HG03432 (cell line): Measurements from ENCODE around the gene MYO10.
"Not testable (repeated sequence)": the region's sequence is repeated elsewhere in the genome, so short reads cannot be mapped to it uniquely, and the experiment has no call there.

Source experiments
- ATAC-seq: cut with Tn5 transposase; IDR thresholded peaks from one replicate; pipeline ENCODE4 v1.9.1; 2021; ENCODE audit warnings: mild to moderate bottlenecking, moderate library complexity; ENCODE audit not compliant: unreplicated experiment

MYO10 gene

DNA sequence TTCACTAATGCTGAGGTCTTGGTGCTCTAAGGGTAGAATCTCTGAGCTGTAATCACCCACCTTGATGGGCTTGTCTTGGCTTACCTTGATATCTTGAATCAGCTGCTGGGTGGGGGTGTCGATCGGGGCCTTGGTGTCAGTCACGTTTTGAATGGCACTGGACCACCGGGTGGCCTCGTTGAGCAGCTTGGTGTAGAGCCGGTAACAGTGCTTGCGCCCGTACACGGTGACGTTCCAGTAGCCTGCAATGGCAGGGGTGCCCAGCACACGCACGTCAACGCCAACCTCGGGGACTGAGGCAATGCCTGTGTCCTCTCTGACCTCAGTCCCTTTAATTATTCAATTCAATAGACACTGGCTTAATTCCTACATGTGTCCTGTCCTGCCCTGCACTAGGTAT lies 256.2 kb downstream of the MYO10 start:
- no peak for ATAC-seq

DNA sequence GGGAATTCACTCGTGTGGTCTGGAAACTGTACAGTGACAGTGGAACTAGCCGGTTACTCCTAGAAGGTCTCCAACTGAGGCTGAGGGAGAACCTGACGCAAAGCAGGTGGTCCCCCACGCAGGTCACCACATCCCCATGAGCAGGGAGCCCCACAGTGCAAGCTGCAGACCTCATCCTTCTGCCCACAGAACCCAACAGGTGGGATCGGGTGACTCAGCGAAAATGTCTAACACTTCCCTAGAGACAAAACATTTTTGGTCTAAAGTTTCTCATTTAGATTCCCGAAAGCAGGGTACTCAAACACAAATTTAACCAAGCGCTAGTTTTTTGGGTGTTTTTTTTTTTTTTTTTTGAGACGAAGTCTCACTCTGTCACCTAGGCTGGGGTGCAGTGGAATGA lies 256.9 kb downstream of the MYO10 start:
- ATAC-seq, result no peak

DNA sequence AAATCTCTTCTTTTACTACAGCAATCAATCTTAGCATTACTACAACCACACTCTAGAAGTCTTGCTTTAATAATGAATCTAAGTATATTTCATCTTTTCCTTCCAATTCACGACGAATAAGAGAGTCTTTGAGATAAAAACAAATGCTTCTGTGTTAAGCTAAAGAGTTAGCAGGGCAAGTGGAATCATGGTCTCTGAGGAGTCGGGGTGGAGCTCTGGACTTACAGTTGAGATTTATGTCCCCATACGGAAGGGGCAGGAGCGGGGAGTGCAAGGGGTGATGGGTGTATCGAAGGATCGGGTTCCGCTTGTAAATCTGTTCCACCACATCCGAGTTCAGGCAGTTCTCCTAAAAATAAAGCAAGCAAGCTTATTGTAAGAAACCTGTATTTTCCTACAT lies 260.3 kb downstream of the MYO10 start:
- no peak for ATAC-seq

DNA sequence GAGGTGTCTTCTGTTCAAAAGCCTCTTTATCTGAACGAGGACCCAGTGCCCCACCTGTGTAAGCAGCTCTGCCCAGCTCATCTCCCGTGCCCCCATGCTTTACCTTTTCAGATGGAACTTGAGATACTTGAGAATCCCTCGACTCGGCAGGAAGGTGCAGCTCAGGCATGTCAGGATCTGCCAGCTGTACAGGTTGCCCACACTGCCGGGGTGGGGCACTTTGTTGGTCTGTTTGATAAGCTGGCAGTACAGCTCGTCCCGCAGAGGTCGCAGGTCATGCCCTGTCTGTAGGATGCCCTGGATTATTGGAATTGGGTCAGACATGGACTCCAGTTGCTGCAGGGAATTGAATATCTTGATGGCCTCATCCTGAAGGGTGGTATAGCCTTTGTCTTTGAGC lies 261.3 kb downstream of the MYO10 start:
- ATAC-seq, result no peak

DNA sequence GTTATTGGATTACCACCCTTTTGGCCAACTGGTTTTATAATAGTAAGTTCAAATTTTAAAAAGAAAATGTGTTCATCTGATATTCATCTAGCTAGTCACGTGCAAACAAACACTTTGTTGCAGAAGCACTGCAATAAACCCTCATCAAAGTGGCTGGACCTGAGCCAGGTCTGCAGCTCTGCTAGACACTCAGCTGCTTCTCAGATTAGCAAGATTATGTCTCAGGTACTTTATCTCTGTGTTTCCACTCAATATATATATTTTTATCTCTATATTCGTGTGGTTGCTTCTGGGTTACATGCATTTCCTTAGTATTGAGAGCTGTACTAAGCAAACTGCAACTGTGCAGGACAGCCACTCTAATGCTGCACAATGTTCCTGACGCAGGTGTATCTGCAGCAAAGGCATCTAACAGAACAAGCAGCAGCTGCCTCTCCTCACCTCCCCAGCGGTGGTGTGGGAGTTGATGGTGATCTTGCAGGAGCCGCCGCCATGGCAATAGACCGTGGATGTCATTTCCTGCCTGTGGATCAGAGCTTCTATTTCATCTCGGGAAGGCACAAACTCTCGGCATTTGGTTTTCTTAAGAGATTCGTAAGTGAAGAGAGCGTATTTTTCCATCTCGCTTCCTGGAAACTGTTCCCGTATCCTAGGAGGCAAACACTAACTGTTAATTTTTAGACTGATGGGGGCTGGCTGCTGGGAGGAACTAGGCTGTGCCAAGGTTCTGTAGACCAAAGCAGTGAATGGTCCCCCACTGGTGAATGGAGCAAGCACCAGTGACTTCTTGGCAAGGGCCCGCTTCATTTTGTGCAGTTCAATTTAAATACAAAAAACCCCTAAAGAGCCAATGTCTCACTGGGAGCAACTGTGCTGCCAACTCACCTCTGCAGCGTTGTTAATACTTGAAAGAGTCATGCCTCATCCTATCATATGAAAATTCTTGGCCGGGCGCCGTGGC lies 262.6 kb downstream of the MYO10 start:
- ATAC-seq, result no peak

DNA sequence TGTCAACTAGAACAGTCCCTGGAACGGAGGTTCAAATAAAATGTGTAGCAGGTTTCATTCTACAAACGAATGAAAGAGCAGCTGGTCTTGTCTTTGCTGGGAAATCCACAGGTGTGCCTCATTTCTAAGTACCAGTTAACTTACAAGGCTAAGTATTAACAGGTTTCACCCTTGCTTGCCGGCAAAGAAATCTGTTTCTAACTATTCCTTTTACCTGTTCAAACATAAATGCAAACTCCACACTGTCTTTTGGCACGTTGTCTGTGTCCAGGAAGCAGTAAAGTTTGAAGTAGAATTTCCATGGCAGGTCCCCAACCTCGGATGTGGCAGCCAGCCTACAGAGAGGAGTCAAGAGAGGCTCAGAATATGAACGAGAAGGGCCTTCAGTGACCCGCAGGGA lies 264.9 kb downstream of the MYO10 start:
- ATAC-seq, result no peak

DNA sequence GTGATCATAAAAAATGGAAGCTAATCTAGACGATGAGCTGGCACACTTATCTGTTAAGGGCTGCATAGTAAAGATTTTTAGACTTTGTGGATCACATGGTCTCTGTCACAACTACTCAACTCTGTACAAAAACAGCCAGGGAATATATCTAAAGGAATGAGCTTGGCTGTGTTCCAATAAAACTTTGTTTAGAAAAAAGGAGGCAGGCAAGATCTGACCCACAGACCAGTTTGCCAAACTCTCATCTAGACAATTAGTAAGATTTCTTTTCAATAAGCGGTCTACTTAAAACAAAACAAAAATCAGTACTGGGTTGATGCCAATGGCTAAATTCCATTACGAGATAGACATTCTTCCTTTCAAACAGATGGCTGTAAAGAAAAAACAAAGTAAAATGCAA lies 266.3 kb downstream of the MYO10 start:
- ATAC-seq, result no peak

DNA sequence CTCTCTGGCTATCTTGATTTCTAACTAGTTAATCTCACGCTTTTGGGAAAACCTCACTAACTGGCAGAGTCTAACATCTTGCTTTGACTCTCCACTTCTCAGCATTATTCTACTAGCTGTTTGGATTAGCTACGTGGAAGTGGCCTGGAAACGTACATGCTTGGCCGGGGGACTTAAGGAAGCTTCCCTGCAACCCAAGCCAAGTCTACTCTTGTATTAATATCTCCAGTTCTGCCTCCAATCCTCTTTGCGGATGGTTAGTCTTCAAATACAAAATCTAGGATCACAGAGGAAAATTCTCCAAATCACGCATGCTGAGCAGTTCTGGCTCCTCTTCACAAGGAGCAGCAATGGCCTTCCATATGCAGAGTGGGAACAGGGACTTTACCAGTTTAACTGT lies 267.5 kb downstream of the MYO10 start:
- no peak for ATAC-seq

DNA sequence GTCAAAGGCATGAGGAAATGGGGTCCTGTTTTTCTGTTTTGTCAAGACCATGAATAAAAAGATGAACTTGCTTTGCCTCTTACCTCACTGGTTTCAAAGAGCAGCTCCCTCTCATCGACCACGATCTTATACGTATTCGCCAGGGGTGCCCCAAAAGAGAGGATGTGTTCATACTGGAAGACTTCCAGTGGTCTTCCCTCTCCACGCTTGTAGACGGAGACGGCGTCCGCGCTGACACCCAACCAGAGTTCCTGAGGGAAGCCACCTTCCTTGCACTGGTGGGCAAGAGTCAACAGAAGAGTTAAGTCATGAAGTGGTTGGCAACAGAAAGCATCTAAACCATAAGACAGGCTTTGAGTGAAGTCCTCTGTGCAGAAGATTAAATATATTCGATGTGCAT lies 267.9 kb downstream of the MYO10 start:
- no peak for ATAC-seq

DNA sequence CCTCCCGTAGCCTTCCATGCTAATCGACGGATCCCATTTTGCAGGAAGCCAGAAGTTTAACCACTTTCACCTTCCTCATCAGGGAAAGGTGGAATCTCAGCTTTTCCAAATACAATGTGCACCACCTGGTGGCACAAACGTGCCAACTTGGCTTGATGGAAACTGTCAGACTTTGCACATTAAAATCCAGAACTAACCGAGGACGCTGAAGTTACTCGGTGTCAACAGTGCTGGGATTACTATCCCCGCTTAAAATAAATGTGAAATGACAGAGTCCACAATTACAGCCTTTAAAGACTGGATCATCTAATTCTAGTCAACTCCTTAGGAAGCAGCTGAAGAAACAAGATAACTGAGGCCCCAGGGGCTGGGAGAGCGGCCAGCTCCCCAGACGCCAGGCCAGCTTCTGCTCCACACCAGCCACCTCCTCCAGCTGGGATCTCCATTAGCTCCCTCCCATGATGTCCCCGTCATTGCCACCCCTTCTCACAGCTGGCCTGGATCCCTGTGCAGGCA lies 269.1 kb downstream of the MYO10 start:
- ATAC-seq, result no peak

DNA sequence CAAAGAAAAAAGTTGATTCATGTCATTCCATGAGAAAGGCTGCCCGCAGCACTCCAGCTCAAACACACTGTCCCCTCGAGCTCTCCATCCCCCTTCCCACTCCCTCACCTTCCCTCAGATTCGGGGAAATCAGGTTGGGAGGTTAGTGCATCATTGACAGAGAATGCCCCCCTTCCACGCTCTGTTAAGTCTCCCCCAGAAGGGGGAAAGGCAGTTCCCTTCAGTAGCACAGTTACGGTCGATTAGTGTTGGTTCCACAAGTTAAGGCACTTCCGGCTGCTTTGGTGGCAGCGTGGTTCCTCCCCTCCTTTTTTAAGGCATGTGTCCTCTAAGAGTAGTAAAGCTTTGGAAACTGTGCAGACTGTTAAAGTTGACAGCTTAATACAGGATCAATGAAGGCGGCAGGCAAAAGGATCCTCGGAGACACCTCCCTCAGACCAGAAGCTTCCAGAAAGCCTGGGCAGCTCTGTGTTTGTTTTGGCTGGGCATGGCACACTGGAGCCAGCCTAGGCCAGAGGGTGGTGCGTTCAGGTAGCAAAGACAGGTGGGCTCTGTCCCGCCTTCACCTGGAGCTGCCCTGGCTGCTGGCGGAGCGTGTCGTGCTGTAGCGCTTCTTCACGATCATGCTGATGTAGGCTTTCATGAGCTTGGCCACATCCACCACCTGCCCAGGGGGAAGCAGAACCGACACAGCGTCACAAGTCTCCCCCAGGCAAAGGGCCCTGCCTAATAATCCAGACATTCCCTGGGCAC lies 269.8 kb downstream of the MYO10 start:
- no peak for ATAC-seq

DNA sequence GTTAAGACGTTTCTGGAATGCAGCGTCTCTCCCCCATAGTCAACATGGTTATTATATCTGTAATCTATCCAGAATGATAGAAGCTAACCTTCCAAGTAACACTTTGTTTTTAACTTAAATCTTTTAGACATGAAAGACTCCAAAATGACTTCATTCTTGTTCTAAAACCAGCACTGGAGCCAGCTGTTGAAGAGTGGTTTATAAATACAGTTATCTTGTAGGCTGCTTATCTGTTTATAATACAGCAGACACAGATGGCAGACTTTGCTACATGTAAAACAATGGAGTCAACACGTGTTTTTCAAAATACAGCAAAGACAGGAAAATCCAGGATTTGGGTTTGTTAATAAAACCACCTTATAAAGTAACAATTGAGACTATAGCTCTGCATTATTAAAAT lies 270.5 kb downstream of the MYO10 start:
- ATAC-seq, result no peak

DNA sequence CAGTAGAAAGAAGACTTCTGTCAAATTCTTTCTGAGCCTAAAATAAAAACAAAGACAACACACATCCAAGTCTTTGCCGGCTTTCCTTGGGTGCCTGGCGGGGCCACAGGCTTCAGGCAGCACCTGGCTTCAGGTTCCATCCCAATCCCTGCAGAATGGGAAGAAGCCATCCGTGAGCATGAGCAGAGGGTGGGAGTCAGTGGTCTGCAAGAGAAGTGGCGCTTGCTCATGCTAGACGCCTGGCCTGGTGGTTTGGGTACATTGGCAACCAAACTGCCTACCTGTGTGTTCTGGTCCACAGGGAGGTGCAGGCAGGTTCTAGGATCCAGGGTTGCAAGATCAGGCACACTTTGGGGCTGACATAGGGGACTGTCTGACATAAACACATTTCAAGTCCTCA lies 271.7 kb downstream of the MYO10 start:
- ATAC-seq, result no peak

DNA sequence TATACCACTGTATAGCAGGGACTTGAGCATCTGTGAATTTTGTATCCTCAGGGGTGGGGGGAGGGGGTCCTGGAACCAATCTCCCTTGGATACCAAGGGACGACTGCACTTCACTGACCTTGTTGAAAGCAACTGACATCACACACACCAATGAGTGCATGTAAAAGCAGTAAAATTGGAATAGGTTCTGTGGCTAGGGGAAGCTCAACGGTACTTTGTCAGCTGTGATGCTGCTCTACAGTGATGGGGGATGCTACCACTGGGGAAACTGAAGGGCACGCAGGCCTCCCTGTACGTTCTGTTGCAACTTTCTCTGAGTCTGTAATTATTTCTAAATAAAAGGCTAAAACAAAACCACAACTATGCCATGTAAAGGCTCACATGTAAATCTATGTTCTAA lies 272.2 kb downstream of the MYO10 start:
- no peak for ATAC-seq

DNA sequence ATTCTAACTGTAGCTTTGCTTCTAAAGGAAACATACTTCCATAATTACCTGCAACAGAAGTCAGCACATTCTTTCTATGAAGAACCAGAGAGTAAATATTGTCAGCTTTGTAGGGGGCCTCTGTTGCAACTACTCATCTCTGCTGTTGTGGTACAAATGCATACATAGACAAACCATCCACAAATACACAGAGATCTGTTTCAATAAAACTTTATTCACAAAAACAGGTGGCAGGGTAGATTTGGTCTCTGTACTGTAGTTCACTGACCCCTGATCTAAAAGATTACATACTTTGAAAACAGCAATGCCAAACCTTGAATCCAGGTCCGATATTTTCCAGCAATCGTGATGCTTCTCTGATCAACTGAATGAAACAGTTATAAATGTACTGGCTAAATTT lies 274.4 kb downstream of the MYO10 start:
- ATAC-seq, result no peak

DNA sequence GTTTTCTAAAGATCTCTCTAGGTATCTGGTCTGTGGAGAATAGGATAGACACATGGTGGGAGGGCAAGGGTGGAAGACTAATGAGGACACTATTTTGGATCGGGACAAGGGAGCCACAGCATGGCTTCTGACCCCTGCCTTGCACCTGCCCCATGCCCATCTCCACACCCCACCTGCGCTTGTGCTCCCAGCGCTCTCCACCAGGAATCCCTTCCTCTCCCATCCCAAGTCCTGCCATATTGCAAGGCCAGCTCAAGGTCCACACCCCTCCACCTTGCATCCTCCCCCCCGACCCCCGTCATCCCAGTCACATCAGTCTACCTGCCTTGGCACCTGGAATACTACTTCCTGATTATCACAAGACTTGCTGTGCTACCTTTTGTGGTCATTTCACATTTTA lies 275.1 kb downstream of the MYO10 start:
- no peak for ATAC-seq

DNA sequence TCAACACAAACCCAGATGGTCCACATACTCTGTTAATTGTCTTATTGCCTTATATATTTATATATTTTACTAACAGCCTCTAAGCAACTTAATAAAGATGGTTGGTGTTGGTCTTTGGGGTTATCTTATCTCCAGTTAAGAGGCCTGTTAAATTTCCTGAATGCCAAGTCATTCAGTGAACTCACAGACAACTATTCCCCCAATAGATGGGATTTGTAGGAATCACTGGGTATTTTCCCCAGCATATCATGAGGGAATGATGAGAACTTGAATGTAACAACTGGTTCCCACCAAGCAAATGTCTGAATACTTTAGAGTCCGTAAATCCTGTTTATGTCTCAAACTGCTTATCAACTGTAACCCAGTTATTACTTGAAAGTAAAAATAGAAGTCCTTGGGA lies 276.6 kb downstream of the MYO10 start:
- ATAC-seq, result no peak

DNA sequence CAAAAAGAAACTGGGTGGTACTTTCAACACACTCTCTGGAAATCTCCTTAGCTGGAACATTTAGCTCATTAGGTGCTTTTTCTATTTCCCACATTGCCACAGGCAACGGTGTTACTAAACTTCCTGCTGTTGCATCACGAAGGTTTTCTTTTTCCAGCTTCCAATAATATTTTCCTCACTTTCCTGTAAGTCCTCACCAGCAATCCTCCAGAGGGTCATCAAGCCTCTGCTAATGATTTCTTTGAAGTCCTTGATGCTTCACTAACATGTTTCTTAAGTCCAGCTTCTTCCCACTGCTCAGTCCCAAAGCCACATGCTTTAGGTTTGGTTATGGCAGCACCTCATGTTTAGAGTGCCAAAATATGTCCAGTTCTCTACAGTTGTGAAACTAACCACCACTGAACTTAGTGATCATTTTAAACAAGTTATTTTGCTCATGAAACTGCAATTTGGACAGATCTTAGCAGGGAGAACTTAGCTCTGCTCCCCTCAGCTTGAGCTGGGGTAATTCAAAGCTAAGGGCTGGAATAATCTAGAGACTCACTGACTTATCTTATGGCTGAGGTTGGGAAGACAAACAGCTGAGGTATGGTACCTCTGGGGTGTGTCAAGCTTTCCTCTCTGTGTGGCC lies 279.4 kb downstream of the MYO10 start:
- no peak for ATAC-seq

DNA sequence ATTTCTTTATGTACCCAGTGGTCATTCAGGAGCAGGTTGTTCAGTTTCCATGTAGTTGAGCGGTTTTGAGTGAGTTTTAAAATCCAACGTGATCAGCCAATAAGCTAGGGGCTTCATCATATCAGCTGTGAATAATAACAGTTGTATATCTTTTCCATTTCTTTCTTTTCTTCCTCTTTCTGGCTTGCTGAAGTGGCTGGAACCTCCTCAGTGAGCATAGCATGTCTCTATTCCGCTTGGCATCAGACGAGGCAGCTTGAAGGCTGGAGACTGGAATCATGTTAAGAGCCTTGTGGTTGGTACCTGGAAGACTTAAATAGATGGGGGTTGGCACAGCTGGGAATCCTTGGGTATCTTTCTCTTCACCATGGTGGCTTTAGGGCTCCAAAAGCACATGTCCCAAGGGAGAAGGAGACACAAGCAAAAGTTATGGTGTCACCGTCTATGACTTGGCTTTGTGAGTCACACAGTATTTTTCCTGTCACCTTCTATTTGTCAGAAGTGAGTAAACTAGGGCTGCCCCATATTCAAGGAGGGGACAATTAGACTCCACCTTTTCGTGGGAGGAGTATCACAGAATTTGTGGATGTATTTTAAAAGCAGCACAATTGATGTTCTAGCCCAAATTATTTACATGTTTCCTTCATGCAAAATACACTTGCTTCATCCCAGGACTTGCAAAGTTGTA lies 281.3 kb downstream of the MYO10 start:
- ATAC-seq, result no peak

DNA sequence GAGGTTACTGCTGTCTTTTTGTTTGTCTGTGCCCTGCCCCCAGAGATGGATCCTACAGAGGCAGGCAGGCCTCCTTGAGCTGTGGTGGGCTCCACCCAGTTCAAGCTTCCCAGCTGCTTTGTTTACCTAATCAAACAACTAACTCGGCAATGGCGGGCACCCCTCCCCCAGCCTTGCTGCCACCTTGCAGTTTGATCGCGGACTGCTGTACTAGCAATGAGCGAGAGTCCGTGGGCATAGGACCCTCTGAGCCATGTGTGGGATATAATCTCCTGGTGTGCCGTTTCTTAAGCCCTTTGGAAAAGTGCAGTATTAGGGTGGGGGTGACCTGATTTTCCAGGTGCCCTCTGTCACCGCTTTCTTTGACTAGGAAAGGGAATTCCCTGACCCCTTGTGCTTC lies 287.3 kb downstream of the MYO10 start:
- not testable (repeated sequence) for ATAC-seq

DNA sequence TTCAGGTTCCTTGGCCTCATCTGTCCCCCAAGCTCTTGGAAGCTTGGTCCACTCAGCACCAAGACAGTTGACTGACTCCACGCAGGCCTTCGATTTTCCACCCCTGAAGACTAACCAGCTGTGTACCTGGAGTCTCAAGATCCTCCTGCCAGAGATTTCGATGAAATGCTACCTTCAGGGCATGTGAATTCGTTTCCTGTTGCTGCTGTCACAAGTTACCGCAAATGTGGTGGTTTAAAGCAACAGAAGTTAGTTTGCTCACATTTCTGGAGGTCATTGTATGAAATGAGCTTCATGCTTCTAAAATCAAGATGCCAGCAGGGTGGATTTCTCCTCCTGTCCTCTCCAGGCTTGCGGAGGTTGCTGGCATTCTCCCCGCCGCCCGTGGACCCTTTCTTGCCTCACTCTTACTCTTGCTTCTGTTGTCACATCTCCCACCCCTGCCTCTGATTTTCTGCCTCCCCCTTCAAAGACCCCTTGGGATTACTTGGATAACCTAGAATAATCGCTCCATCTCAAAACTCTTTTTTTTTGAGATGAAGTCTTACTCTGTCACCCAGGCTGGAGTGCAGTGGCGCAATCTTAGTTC lies 291.7 kb downstream of the MYO10 start:
- no peak for ATAC-seq
